NT2/D1 (cell line): ENCODE results near the gene MT1M.

ENCODE experiments used
- DNase-seq: peaks from one replicate; pipeline ENCODE4 v3.0.0-alpha.2; 2011; ENCODE audit warnings: low read depth, low spot score
- H3K27me3 ChIP-seq: 2 replicates; pipeline ENCODE4 v1.6.0; 2011; ENCODE audit warnings: mild to moderate bottlenecking; ENCODE audit not compliant: insufficient read length, insufficient read depth
- H3K36me3 ChIP-seq: 2 replicates; pipeline ENCODE4 v1.6.1; 2011; ENCODE audit warnings: mild to moderate bottlenecking, low read length, mixed read lengths; ENCODE audit not compliant: insufficient read depth, insufficient read length
- H3K4me1 ChIP-seq: 2 replicates; pipeline ENCODE4 v1.5.1; 2011; ENCODE audit not compliant: insufficient read depth, insufficient read length
- H3K4me3 ChIP-seq: 2 replicates; pipeline ENCODE4 v1.5.1; 2011; ENCODE audit warnings: low read depth; ENCODE audit not compliant: insufficient read length
- H3K9ac ChIP-seq: 2 replicates; pipeline ENCODE4 v1.6.0; 2011; ENCODE audit warnings: low read depth; ENCODE audit not compliant: insufficient read length
- H3K9me3 ChIP-seq: 2 replicates; pipeline ENCODE4 v1.5.1; 2011; ENCODE audit warnings: mild to moderate bottlenecking, low read length; ENCODE audit not compliant: insufficient read depth
- SUZ12 ChIP-seq: IDR thresholded peaks from 2 replicates; pipeline ENCODE4 v1.6.1; 2011; ENCODE audit not compliant: insufficient read length, insufficient read depth; ENCODE audit errors: extremely low read depth
- YY1 ChIP-seq: IDR thresholded peaks from 2 replicates; pipeline ENCODE4 v1.6.1; 2011; ENCODE audit not compliant: insufficient read length, insufficient read depth
- ZNF274 ChIP-seq: IDR thresholded peaks from 2 replicates; pipeline ENCODE4 v1.6.1; 2011; ENCODE audit warnings: mild to moderate bottlenecking, low read depth, low read length

The MT1M gene

GRCh38 chr16:56606071-56606475 is 26.4 kb upstream of the MT1M start:
- H3K4me3 ChIP-seq: no peak overlapping the region
- peaks cover 6% of the 10 kb centered on the region for H3K36me3 ChIP-seq
- no peaks in the 10 kb centered on the region for H3K9me3 ChIP-seq
- no peak for DNase-seq
- TF ChIP-seq ZNF274 (no peak), YY1 (no peak), SUZ12 (no peak)
- H3K9ac ChIP-seq: no peak overlapping the region
- peaks cover 17% of the 10 kb centered on the region for H3K4me1 ChIP-seq
- H3K27me3 ChIP-seq: no peaks in the 10 kb centered on the region

- Histone ChIP-seq H3K9ac (no peak overlapping the region), H3K4me1 (peaks cover 17% of the 10 kb centered on the region), H3K36me3 (peaks cover 6% of the 10 kb centered on the region), H3K9me3 (no peaks in the 10 kb centered on the region), H3K4me3 (no peak overlapping the region), H3K27me3 (no peaks in the 10 kb centered on the region)
- no peak for TF ChIP-seq YY1
- no peak for TF ChIP-seq ZNF274
- TF ChIP-seq SUZ12: no peak
- DNase-seq: no peak
Observed at GRCh38 chr16:56606476-56607108, 25.9 kb upstream of the MT1M start.

GRCh38 chr16:56607109-56607618 is 25.3 kb upstream of the MT1M start:
- H3K4me3 ChIP-seq: no peak overlapping the region
- no peak for TF ChIP-seq YY1
- no peak for TF ChIP-seq SUZ12
- TF ChIP-seq ZNF274: no peak
- peaks cover 17% of the 10 kb centered on the region for H3K4me1 ChIP-seq
- no peak for DNase-seq
- peaks cover 6% of the 10 kb centered on the region for H3K36me3 ChIP-seq
- no peaks in the 10 kb centered on the region for H3K9me3 ChIP-seq
- H3K9ac ChIP-seq: peak overlapping the region; percentile 22
- H3K27me3 ChIP-seq: no peaks in the 10 kb centered on the region

GRCh38 chr16:56607675-56608042 is 24.8 kb upstream of the MT1M start:
- no peaks in the 10 kb centered on the region for H3K9me3 ChIP-seq
- H3K4me3 ChIP-seq: peak overlapping the region; percentile 68
- TF ChIP-seq YY1 (no peak), ZNF274 (no peak), SUZ12 (no peak)
- peaks cover 17% of the 10 kb centered on the region for H3K4me1 ChIP-seq
- peak overlapping the region; percentile 83 for H3K9ac ChIP-seq
- no peak for DNase-seq
- H3K27me3 ChIP-seq: no peaks in the 10 kb centered on the region
- H3K36me3 ChIP-seq: peaks cover 6% of the 10 kb centered on the region

GRCh38 chr16:56608043-56608875 is 24.2 kb upstream of the MT1M start, which contains the start of gene MT2A:
TSS of gene MT2A (plus strand) at chr16:56608584. CDS start at chr16:56608656, 72 bp downstream.
- H3K36me3 ChIP-seq: peaks cover 6% of the 10 kb centered on the region
- DNase-seq: peak; percentile 95
- peaks cover 17% of the 10 kb centered on the region for H3K4me1 ChIP-seq
- no peaks in the 10 kb centered on the region for H3K9me3 ChIP-seq
- no peak for TF ChIP-seq ZNF274
- TF ChIP-seq YY1: no peak
- TF ChIP-seq SUZ12: no peak
- H3K27me3 ChIP-seq: no peaks in the 10 kb centered on the region
- H3K9ac ChIP-seq: peak within 1 kb of the TSS; percentile 83
- H3K4me3 ChIP-seq: peak within 1 kb of the TSS; percentile 68

GRCh38 chr16:56608876-56609462 is 23.5 kb upstream of the MT1M start:
- peak overlapping the region; percentile 68 for H3K4me3 ChIP-seq
- H3K9ac ChIP-seq: peak overlapping the region; percentile 81
- no peaks in the 10 kb centered on the region for H3K27me3 ChIP-seq
- TF ChIP-seq YY1 (no peak), ZNF274 (no peak), SUZ12 (no peak)
- H3K4me1 ChIP-seq: peaks cover 17% of the 10 kb centered on the region
- no peak for DNase-seq
- H3K36me3 ChIP-seq: peaks cover 6% of the 10 kb centered on the region
- no peaks in the 10 kb centered on the region for H3K9me3 ChIP-seq
